GM12801 (cell line): ENCODE results near the gene CNTNAP2.

ENCODE experiments used
- TF ChIP-seq, protein P1 (sequence below): IDR thresholded peaks from one replicate; pipeline ENCODE4 v1.5.1; 2011; ENCODE audit warnings: control low read depth; ENCODE audit not compliant: insufficient read length; ENCODE audit errors: extremely low read depth

The CNTNAP2 gene

DNA sequence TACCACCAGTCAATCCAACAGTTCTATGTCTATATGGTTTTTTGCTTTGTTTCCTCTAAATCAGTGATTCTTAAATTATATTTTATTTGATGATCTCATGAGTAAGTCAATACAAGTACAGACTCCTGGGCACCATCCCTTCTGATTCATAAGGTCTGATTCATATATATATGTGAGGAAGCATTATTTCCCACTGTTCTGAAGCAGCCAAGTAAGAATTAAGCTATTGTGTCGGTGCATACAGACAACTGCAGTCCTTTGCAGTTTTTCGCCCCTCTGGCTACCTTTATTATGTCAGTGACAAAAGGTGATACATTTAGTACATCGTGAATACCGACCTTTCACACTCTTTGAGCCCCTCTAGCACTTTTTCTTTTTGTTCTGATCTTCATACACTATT is 1394.3 kb downstream of the CNTNAP2 start:
- TF ChIP-seq, protein P1, sequence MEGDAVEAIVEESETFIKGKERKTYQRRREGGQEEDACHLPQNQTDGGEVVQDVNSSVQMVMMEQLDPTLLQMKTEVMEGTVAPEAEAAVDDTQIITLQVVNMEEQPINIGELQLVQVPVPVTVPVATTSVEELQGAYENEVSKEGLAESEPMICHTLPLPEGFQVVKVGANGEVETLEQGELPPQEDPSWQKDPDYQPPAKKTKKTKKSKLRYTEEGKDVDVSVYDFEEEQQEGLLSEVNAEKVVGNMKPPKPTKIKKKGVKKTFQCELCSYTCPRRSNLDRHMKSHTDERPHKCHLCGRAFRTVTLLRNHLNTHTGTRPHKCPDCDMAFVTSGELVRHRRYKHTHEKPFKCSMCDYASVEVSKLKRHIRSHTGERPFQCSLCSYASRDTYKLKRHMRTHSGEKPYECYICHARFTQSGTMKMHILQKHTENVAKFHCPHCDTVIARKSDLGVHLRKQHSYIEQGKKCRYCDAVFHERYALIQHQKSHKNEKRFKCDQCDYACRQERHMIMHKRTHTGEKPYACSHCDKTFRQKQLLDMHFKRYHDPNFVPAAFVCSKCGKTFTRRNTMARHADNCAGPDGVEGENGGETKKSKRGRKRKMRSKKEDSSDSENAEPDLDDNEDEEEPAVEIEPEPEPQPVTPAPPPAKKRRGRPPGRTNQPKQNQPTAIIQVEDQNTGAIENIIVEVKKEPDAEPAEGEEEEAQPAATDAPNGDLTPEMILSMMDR, result no peak

DNA sequence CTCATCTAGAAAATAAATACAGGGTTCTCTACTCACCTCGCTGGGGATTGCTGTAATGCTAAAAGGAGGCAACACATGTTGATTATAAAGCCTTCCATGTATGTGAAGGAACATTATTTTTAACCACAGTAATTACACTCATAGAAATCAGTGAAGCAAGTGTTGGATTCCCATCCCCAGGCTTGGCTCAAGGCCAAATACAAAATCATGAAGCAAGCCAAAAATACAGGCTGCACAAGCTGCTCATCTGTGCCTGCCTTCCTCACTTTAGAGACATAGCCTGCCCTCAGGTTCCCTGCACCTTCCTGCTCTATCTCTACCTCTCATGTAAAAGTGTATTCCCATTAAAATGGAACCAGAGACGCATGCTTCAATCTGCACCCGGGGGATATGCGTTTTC is 1396.8 kb downstream of the CNTNAP2 start:
- TF ChIP-seq, protein P1, result no peak

DNA sequence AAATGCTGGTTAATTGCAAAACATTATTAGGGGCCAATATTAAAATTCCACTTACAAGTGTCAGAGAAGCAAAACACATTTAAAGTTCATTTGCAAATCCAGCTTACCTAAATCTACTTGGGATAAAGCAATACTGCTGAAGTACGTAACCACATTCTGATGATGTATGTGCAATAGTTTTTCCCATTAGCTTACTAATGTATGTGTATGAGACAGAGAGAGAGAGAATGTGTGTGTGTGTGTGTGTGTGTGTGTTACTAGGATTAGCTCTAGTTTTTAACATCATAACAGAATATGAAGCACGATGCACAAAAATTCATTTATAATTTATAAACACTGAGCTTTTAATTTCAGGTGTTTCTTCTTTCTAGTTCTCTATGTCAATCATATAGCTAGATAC is 1399.8 kb downstream of the CNTNAP2 start:
- TF ChIP-seq, protein P1, result no peak

DNA sequence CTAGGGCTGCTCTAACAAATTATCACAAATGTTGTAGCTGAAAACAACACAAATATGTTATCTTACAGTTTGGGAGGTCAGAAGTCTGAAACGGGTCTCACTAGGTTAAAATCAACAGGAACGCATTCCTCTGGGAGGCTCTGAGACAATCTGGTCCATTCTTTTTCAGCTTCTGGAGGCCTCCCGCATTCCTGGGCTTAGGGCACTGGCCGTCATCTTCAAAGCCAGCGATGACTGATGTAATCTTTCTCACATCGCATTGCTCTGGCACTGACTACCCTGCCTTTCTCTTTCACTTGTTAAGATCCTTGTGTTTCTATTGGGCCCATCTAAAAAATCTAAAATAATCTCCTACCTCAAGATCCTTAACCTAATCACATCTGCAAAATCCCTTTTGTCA is 1402.5 kb downstream of the CNTNAP2 start:
- TF ChIP-seq, protein P1, result no peak

DNA sequence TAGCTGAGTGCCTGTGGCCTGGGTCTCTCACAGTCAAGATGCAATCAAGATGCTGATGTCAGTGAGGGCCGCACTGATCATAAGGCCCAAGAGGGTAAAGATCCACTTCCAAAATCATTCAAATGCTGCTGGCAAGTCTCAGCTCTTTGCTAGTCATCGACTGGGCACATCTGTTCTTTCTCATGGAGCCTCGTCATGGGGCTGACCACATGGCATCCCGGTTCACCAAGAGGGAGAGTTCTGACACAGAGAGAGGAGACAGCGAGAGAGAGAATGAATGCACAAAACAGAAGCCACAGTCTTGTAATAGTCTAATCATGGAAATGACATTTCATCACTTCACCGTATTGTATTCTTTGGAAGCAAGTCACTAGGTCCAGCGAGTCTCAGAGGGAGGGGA is 1406.5 kb downstream of the CNTNAP2 start:
- TF ChIP-seq, protein P1, result no peak

DNA sequence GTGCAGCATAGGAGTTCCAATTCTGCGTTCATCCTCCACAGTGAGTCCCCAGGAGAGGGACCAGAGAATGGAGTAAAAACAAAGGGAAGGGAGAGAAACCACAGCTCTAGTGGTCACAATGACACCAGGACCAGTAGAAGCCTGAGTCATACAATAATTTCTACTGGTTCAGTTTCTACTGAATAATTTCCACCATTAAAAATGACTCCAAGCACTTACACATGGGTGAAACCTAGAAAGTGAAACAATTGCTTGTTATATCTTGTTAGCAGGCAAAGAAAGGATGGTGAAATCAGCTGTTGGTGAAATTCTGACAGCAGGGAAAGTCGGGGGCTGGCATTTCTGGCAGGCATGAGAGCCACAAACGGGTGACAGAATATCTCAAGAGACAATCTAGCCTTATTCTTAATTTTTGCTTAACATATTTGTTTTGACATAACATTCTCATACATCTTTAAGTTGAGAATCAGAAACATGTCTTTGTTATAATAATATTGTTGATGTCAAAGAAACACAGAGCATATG is 1408.2 kb downstream of the CNTNAP2 start:
- TF ChIP-seq, protein P1, result no peak

GRCh38 chr7:147525325-147525724 is 1408.7 kb downstream of the CNTNAP2 start:
- TF ChIP-seq, protein P1, result no peak
